Lung (tissue), 12 donors: Measurements from ENCODE around the gene TRIM46. TPM values are rescaled to one million over a fixed set of nuclear protein-coding genes. Genes with fewer than 3 reads are reported as not detected.

ENCODE experiments used
- ATAC-seq: fragments of 200-7000 bp; cut with Tn5 transposase; one replicate; pipeline ENCODE4 v1.9.1; 2020; ENCODE audit warnings: moderate number of reproducible peaks; ENCODE audit not compliant: insufficient read depth, low FRiP score
- DNase-seq, 3 donors: peaks; one replicate each; pipeline ENCODE4 v3.0.0-alpha.2; 2013 to 2017
- H3K27ac ChIP-seq, 2 donors: one replicate each; pipeline ENCODE4 v1.5.1; 2013; ENCODE audit warnings: mild to moderate bottlenecking in 2 of 2, moderate library complexity in 2 of 2, control low read depth in 1 of 2, inconsistent platforms in 1 of 2, low read depth in 1 of 2, low read length in 1 of 2
- H3K27me3 ChIP-seq, 3 donors: one replicate each; pipeline ENCODE4 v1.5.1; 2013; ENCODE audit warnings: low read length in 2 of 3; ENCODE audit not compliant: control insufficient read depth in 3 of 3, insufficient read depth in 3 of 3
- H3K36me3 ChIP-seq, 4 donors: one replicate each; pipeline ENCODE4 v1.5.1; 2013; ENCODE audit warnings: low read length in 4 of 4, mild to moderate bottlenecking in 1 of 4, moderate library complexity in 1 of 4; ENCODE audit not compliant: control insufficient read depth in 4 of 4, insufficient read depth in 4 of 4
- H3K4me1 ChIP-seq, 5 donors: one replicate each; pipeline ENCODE4 v1.5.1; 2013; ENCODE audit warnings: low read length in 5 of 5, mild to moderate bottlenecking in 2 of 5, moderate library complexity in 1 of 5; ENCODE audit not compliant: control insufficient read depth in 5 of 5, insufficient read depth in 5 of 5
- H3K4me3 ChIP-seq: one replicate; pipeline ENCODE4 v1.5.1; 2013; ENCODE audit warnings: mild to moderate bottlenecking, control low read depth, moderate library complexity
- H3K9ac ChIP-seq, 2 donors: one replicate each; pipeline ENCODE4 v1.5.1; 2013; ENCODE audit warnings: low read length in 2 of 2, control low read depth in 1 of 2; ENCODE audit not compliant: insufficient read depth in 1 of 2
- H3K9me3 ChIP-seq, 4 donors: one replicate each; pipeline ENCODE4 v1.5.1; 2013; ENCODE audit warnings: low read length in 3 of 4, mild to moderate bottlenecking in 1 of 4, moderate library complexity in 1 of 4; ENCODE audit not compliant: control insufficient read depth in 4 of 4, insufficient read depth in 3 of 4
- CTCF ChIP-seq: IDR thresholded peaks from 2 replicates; pipeline ENCODE4 v1.5.1; 2012; ENCODE audit warnings: mild to moderate bottlenecking; ENCODE audit errors: control extremely low read depth, extremely low read depth
- WGBS, 2 donors: extraction: QIAGEN DNeasy Blood & Tissue Kit; methylation state at CpG; one replicate each; pipeline ENCODE4 v1.1.7; 2013; 5-methylcytosine and 5-hydroxymethylcytosine counted together
- polyA plus RNA-seq, 2 donors: library from polyadenylated mRNA; stranded (reverse); fragments of 200-250 nt; gene quantifications; one replicate each; pipeline ENCODE4 v1.2.1, GENCODE V29; 2013
- total RNA-seq, 2 donors: library from RNA; depleted of rRNA in 1 of 2; stranded (reverse); fragments of >200 nt in 1 of 2; gene quantifications; one replicate each; pipeline ENCODE4 v1.2.1, GENCODE V29; 2014 to 2021
- donor health status: control.
- donor health status: control.
- donor health status: Bipolar disorder and iron deficiency.
- donor health status: healthy.
- donor health status: DM: yes; HTN: yes; CAD: no.

TRIM46 gene
- total and polyA plus RNA-seq, 4 donors: 0.26 to 0.71 (median 0.46) TPM

GRCh38 chr1:155176544-155177071 is 3.0 kb downstream of the TRIM46 start:
- H3K9me3 ChIP-seq: no peaks in the 10 kb centered on the region
- peak; percentile 82 for TF ChIP-seq CTCF
- H3K27ac ChIP-seq: peak overlapping the region in 1 of 2 donors; percentile 33
- H3K9ac ChIP-seq: no peak overlapping the region
- peaks cover 0 to 29% (median 3%) of the 10 kb centered on the region in 5 donors for H3K4me1 ChIP-seq
- 59 to 63% methylated on average over 8 of the region's 8 CpGs for WGBS, 2 donors
- H3K4me3 ChIP-seq: no peak overlapping the region
- no peaks in the 10 kb centered on the region for H3K36me3 ChIP-seq
- DNase-seq: peak; percentile 78 to 83 (median 82)
- H3K27me3 ChIP-seq: no peaks in the 10 kb centered on the region
- peak; percentile 67 for ATAC-seq

- Histone ChIP-seq H3K4me1 (peaks cover 0 to 23% (median 3%) of the 10 kb centered on the region in 5 donors), H3K9ac (no peak overlapping the region), H3K9me3 (peaks cover 0 to 2% (median 0%) of the 10 kb centered on the region in 4 donors), H3K27ac (peak overlapping the region in 1 of 2 donors; percentile 57), H3K4me3 (no peak overlapping the region), H3K36me3 (no peaks in the 10 kb centered on the region), H3K27me3 (no peaks in the 10 kb centered on the region)
- 62 to 83% methylated on average over 11 of the region's 11 CpGs for WGBS, 2 donors
- ATAC-seq (no peak), DNase-seq (no peak)
- no peak for TF ChIP-seq CTCF
Measured at GRCh38 chr1:155177192-155177917, 3.7 kb downstream of the TRIM46 start.

- TF ChIP-seq CTCF: no peak
Measured at GRCh38 chr1:155177918-155178281, 4.3 kb downstream of the TRIM46 start.

More at GRCh38 chr1:155177918-155178281, 4.3 kb downstream of the TRIM46 start:
- H3K9ac ChIP-seq: no peak overlapping the region
- H3K9me3 ChIP-seq: peaks cover 0 to 2% (median 0%) of the 10 kb centered on the region in 4 donors
- ATAC-seq: no peak
- peak overlapping the region in 1 of 2 donors; percentile 57 for H3K27ac ChIP-seq
- no peaks in the 10 kb centered on the region for H3K36me3 ChIP-seq
- 95% methylated on average over 9 of the region's 9 CpGs for WGBS, 2 donors
- H3K4me3 ChIP-seq: no peak overlapping the region
- DNase-seq: no peak
- peaks cover 0 to 22% (median 3%) of the 10 kb centered on the region in 5 donors for H3K4me1 ChIP-seq
- H3K27me3 ChIP-seq: no peaks in the 10 kb centered on the region
